GM12864 (cell line): Measurements from ENCODE around the gene PMEPA1.

Source experiments
- DNase-seq: peaks from one replicate; pipeline ENCODE4 v3.0.0-alpha.2; 2011; ENCODE audit warnings: low read depth
- H3K4me3 ChIP-seq: 2 replicates; pipeline ENCODE4 v1.5.1; 2011; ENCODE audit warnings: mild to moderate bottlenecking, low read depth, low read length, control low read depth
- TF ChIP-seq, protein P1 (sequence below): IDR thresholded peaks from 2 replicates; pipeline ENCODE4 v1.5.1; 2011; ENCODE audit warnings: low read depth, mild to moderate bottlenecking, moderate library complexity, low read length, control low read depth, inconsistent platforms; ENCODE audit errors: missing control alignments

Gene PMEPA1

DNA sequence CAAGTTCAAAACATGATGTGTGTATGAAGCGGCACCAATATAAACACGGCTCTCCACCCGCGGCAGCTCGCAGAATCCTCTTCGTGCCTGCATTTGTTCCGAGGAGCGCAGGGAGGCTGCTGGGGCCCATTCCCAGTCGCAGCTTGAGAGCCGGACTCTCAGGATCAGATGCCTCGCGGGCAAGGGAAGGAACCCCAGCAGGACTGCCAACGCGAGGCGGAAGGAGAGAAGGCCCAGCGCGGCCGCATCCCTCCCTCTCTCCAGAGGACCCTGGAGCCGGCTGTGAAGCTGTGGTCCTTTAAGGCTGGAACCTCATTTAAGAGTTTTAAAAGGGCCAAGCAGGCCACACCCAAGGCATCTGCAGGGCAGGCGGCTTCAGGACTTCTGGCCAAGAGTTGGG, 45.3 kb downstream of the PMEPA1 start:
- no peak for DNase-seq
- TF ChIP-seq, protein P1, sequence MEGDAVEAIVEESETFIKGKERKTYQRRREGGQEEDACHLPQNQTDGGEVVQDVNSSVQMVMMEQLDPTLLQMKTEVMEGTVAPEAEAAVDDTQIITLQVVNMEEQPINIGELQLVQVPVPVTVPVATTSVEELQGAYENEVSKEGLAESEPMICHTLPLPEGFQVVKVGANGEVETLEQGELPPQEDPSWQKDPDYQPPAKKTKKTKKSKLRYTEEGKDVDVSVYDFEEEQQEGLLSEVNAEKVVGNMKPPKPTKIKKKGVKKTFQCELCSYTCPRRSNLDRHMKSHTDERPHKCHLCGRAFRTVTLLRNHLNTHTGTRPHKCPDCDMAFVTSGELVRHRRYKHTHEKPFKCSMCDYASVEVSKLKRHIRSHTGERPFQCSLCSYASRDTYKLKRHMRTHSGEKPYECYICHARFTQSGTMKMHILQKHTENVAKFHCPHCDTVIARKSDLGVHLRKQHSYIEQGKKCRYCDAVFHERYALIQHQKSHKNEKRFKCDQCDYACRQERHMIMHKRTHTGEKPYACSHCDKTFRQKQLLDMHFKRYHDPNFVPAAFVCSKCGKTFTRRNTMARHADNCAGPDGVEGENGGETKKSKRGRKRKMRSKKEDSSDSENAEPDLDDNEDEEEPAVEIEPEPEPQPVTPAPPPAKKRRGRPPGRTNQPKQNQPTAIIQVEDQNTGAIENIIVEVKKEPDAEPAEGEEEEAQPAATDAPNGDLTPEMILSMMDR: no peak
- no peak overlapping the region for H3K4me3 ChIP-seq

DNA sequence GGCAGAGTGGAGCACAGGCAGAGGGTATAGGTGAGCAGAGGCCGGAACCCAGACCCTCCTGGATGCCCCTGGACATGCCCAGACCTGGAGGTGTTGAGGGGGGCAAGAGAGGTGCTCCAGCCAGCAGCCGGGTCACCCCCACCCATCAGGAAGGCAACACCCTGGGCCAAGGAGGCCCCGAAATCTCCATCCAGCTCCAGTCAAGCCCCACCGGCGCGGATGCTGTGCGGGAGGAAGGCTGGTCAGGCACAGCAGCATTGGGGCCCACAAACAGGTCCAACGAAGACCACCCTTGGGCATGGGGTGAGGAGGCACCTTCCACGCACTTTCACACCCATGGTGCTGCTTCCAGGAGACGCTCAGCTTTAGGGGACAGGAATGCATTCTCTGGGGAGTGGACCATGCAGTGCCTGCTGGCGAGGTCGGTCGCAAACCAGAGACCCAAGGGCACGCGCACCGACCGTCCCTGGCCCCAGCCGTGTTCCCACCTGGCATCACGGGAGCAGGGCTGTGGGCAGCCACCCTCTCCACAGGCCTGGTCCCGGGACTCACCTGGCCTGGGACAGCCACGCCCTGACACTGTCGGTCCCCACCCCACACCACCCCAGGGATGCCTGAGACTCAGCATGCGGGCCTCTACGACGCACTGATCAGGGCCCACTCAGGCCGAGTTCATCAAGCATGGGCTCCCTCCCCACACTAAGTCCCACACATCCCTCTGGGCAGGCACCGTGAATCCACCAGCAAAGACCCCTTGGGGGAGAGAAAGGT, 45.9 kb downstream of the PMEPA1 start:
- DNase-seq: no peak
- H3K4me3 ChIP-seq: no peak overlapping the region
- TF ChIP-seq, protein P1: no peak

DNA sequence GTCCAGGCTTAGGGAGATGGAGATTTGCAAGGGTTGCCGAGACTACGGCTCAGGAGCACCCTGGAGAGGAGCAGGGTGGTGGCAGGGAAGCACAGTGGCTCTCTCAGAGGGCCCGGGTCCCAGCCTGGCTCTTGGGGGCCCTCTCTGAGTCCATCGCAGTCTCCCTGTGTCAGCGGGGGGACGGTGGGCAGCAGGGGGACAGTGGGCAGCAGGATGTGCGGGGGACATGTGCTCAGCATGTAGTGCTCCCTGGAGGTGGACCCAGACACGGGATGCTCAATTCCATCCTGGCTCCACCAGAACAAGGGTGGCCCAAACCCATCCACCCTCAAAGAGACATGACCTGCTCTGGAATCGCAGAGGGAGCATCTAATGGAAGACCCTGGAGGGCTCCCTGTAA, 46.6 kb downstream of the PMEPA1 start:
- no peak for DNase-seq
- H3K4me3 ChIP-seq: no peak overlapping the region
- TF ChIP-seq, protein P1: no peak

DNA sequence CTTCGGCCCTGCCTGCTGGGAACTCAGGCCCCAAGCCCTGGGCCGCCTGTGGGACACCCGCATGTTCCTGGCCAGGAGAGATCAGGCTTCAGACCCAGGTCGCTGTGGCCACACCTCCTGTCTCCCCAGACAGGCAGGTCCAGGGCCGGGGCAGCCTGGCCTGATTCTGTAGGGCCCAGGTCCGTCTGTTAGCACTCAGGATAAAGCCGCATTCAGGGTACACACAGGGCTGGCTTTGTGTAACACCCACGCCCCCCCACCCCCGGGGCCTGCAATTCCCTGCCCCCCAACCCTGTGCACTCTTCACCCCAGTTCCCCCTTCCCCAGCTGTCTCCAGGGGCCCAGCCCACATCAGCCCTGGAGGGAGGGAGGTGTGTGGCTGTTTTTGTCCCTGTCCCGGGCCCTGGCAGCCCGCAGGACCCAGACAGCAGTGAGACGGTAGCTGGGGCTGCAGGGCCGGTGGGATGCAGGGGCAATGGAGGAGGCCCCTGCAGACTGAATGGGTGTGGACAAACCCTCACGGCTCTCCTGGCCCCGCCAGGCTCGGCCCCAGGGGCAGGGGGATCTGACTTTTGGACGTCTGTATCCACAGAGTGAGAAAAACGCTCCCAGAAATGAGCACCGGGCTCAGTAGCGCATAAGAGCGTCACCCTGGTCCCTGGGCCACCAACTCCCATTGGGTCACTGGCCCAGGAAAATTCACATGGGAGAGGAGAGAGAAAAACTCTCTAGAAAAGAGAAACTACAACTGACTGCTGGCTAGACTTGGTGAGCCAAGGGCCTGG, 47.2 kb downstream of the PMEPA1 start:
- no peak overlapping the region for H3K4me3 ChIP-seq
- TF ChIP-seq, protein P1: no peak
- DNase-seq: no peak

DNA sequence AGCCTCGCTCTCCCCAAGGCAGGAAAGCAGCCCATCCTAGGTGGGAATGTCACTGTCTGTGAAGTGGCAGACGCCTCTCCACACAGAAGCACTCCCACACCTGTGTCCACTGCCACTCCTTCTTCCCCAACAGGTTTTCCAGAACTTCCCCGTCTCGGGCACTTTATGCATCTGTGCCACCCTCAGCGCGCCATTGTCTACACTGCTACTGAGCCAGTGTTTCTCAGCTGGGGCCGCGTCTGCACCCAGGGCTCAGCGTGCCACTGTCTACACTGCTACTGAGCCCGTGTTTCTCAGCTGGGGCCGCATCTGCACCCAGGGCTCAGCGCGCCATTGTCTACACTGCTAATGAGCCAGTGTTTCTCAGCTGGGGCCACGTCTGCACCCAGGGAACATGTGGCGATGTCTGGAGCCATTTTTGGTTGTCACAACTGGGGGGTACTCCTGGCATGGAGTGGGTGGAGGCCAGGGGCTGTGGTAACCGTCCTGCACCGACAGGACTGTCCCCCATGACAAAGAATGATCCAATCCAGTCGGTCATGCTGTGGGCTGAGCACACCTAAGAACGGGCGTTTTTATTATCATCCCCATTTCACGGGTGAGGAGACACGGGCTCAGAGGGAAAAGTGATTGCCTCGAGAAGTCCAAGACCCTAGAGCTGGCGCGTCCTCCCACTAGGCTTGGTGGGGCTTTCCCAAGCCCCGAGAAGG, 47.9 kb downstream of the PMEPA1 start:
- no peak for DNase-seq
- TF ChIP-seq, protein P1: no peak
- no peak overlapping the region for H3K4me3 ChIP-seq

DNA sequence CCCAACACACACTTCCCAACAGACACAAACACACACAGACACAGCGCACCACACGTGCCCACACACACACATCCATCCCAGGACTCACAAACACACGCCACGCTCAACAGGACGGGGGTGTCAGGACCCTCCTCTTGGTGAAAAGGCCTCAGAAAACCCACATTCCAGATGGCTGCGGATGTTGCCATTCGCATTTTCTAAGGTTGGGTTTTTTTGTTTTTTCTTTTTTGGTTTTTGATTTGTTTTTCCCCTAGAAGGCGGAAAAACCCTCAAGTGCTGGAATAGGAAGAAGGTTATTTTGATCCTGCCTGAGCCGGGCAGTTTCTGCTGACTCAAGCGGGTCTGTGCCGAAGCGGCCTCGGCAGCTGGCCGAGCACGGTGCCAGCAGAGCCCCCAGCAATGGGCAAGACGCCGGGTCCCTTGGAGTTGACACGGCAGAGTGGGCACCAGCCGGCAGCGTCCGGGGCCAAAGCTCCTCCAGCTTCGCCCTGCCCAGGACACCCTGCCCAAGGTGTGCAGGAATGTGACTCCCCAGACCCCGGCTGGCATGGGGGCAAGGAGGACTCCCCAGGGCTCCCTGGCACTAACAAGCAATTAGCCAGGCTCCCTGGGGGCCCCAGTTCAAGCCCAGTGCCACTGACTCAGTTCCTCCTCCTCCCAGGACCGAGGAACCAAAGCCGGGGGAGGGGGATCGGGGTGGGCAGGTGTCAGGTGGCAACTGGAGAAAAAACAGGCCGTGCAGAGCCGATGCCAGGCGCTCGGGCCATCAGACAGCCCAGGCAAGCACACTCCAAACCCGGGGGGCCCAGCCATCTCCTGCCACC, 48.7 kb downstream of the PMEPA1 start:
- DNase-seq: no peak
- TF ChIP-seq, protein P1: no peak
- H3K4me3 ChIP-seq: no peak overlapping the region
